ENCODE measurements around the gene IGDCC3.
A peak's percentile ranks its signal among the peaks of the same experiment; 100 is the strongest.

The IGDCC3 gene

GRCh38 chr15:65384895-65385869 lies 7.4 kb upstream of the IGDCC3 start:
- H3K36me3 ChIP-seq (ENCODE audit: control insufficient read depth, insufficient read depth, low read length), result no peaks in the 10 kb centered on the region
- peak; percentile 68 for DNase-seq (ENCODE audit: extremely low read depth, insufficient read length)
- H3K4me3 ChIP-seq (replicated peaks; ENCODE audit: low read depth, low read length), result peak overlapping the region; percentile 50
- H3K27me3 ChIP-seq (replicated peaks; ENCODE audit: control insufficient read depth, insufficient read depth, low read length), result peaks cover 2% of the 10 kb centered on the region
- peak; percentile 99 for TF ChIP-seq CTCF (IDR thresholded peaks at IDR 0.05; ENCODE audit: insufficient read depth, low read length, poor library complexity, severe bottlenecking)

GRCh38 chr15:65384505-65384894 lies 6.7 kb upstream of the IGDCC3 start:
- Histone ChIP-seq H3K4me3 (replicated peaks; ENCODE audit: low read depth, low read length) (no peak overlapping the region; the same call in 1 of the 2 replicates), H3K36me3 (ENCODE audit: control insufficient read depth, insufficient read depth, low read length) (no peaks in the 10 kb centered on the region), H3K27me3 (replicated peaks; ENCODE audit: control insufficient read depth, insufficient read depth, low read length) (peaks cover 3% of the 10 kb centered on the region)
- DNase-seq (ENCODE audit: extremely low read depth, insufficient read length), result no peak
- no peak for TF ChIP-seq CTCF (IDR thresholded peaks at IDR 0.05; ENCODE audit: insufficient read depth, low read length, poor library complexity, severe bottlenecking)

DNA sequence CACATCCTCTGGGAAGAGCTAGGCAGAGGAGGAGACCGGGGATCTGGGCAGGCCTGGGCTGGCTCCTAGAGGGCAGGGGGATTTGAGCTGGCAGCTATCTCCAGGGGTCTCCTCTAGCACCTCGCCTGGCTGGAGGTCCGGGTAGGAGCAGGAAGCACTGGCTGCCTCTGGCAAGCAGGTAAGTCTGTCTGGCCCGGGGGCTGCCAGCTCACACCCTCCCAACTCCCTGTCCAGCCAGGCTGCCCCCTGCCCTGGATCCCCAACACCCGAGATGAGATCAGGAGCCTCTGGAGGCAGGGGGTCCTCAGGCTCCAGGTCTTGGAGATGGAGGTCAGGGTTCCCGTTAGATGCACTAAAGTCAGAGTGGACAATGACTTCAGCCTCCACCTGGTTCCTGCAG lies 6.2 kb upstream of the IGDCC3 start:
- no peak for TF ChIP-seq CTCF (IDR thresholded peaks at IDR 0.05; ENCODE audit: insufficient read depth, low read length, poor library complexity, severe bottlenecking)
- Histone ChIP-seq H3K4me3 (replicated peaks; ENCODE audit: low read depth, low read length) (no peak overlapping the region), H3K36me3 (ENCODE audit: control insufficient read depth, insufficient read depth, low read length) (no peaks in the 10 kb centered on the region), H3K27me3 (replicated peaks; ENCODE audit: control insufficient read depth, insufficient read depth, low read length) (peaks cover 3% of the 10 kb centered on the region)
- DNase-seq (ENCODE audit: extremely low read depth, insufficient read length), result no peak

DNA sequence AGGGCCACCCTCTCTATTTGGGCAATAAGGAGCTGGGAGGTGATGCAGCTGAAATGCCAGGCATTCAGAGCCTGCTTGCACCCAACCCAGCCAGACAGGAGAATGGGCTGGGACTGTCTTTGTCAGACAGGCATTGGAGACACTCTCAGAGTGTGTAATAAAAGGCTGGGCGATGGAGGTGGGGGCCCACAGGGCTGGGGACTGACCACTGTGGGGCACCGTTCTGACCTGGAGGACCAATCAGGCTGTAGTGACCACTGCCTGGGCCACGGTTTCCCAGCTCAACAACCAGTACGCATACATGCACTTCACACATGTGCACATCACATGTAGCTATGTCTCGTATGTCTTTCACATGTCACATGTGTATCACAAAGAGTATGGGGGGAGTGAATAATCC lies 5.7 kb upstream of the IGDCC3 start:
- Histone ChIP-seq H3K36me3 (ENCODE audit: control insufficient read depth, insufficient read depth, low read length) (no peaks in the 10 kb centered on the region), H3K4me3 (replicated peaks; ENCODE audit: low read depth, low read length) (no peak overlapping the region), H3K27me3 (replicated peaks; ENCODE audit: control insufficient read depth, insufficient read depth, low read length) (peaks cover 3% of the 10 kb centered on the region)
- no peak for DNase-seq (ENCODE audit: extremely low read depth, insufficient read length)
- no peak for TF ChIP-seq CTCF (IDR thresholded peaks at IDR 0.05; ENCODE audit: insufficient read depth, low read length, poor library complexity, severe bottlenecking)

GRCh38 chr15:65382921-65383320 lies 5.1 kb upstream of the IGDCC3 start:
- no peak for DNase-seq (ENCODE audit: extremely low read depth, insufficient read length)
- no peak for TF ChIP-seq CTCF (IDR thresholded peaks at IDR 0.05; ENCODE audit: insufficient read depth, low read length, poor library complexity, severe bottlenecking)
- Histone ChIP-seq H3K27me3 (replicated peaks; ENCODE audit: control insufficient read depth, insufficient read depth, low read length) (peaks cover 3% of the 10 kb centered on the region), H3K4me3 (replicated peaks; ENCODE audit: low read depth, low read length) (no peak overlapping the region), H3K36me3 (ENCODE audit: control insufficient read depth, insufficient read depth, low read length) (no peaks in the 10 kb centered on the region)
